Lung (tissue), 12 donors: Measurements from ENCODE around the gene NEURL1B. TPM values are rescaled to one million over a fixed set of nuclear protein-coding genes. Genes with fewer than 3 reads are reported as not detected.

Experiments used
- ATAC-seq: fragments of 200-7000 bp; cut with Tn5 transposase; one replicate; pipeline ENCODE4 v1.9.1; 2020; ENCODE audit warnings: moderate number of reproducible peaks; ENCODE audit not compliant: insufficient read depth, low FRiP score
- DNase-seq, 3 donors: peaks; one replicate each; pipeline ENCODE4 v3.0.0-alpha.2; 2013 to 2017
- H3K27ac ChIP-seq, 2 donors: one replicate each; pipeline ENCODE4 v1.5.1; 2013; ENCODE audit warnings: mild to moderate bottlenecking in 2 of 2, moderate library complexity in 2 of 2, control low read depth in 1 of 2, inconsistent platforms in 1 of 2, low read depth in 1 of 2, low read length in 1 of 2
- H3K27me3 ChIP-seq, 3 donors: one replicate each; pipeline ENCODE4 v1.5.1; 2013; ENCODE audit warnings: low read length in 2 of 3; ENCODE audit not compliant: control insufficient read depth in 3 of 3, insufficient read depth in 3 of 3
- H3K36me3 ChIP-seq, 4 donors: one replicate each; pipeline ENCODE4 v1.5.1; 2013; ENCODE audit warnings: low read length in 4 of 4, mild to moderate bottlenecking in 1 of 4, moderate library complexity in 1 of 4; ENCODE audit not compliant: control insufficient read depth in 4 of 4, insufficient read depth in 4 of 4
- H3K4me1 ChIP-seq, 5 donors: one replicate each; pipeline ENCODE4 v1.5.1; 2013; ENCODE audit warnings: low read length in 5 of 5, mild to moderate bottlenecking in 2 of 5, moderate library complexity in 1 of 5; ENCODE audit not compliant: control insufficient read depth in 5 of 5, insufficient read depth in 5 of 5
- H3K4me3 ChIP-seq: one replicate; pipeline ENCODE4 v1.5.1; 2013; ENCODE audit warnings: mild to moderate bottlenecking, control low read depth, moderate library complexity
- H3K9ac ChIP-seq, 2 donors: one replicate each; pipeline ENCODE4 v1.5.1; 2013; ENCODE audit warnings: low read length in 2 of 2, control low read depth in 1 of 2; ENCODE audit not compliant: insufficient read depth in 1 of 2
- H3K9me3 ChIP-seq, 4 donors: one replicate each; pipeline ENCODE4 v1.5.1; 2013; ENCODE audit warnings: low read length in 3 of 4, mild to moderate bottlenecking in 1 of 4, moderate library complexity in 1 of 4; ENCODE audit not compliant: control insufficient read depth in 4 of 4, insufficient read depth in 3 of 4
- whole genome bisulfite sequencing, 2 donors: extraction: QIAGEN DNeasy Blood & Tissue Kit; methylation state at CpG; one replicate each; pipeline ENCODE4 v1.1.7; 2013; 5-methylcytosine and 5-hydroxymethylcytosine counted together
- polyA plus RNA-seq, 2 donors: library from polyadenylated mRNA; stranded (reverse); fragments of 200-250 nt; gene quantifications; one replicate each; pipeline ENCODE4 v1.2.1, GENCODE V29; 2013
- total RNA-seq, 2 donors: library from RNA; depleted of rRNA in 1 of 2; stranded (reverse); fragments of >200 nt in 1 of 2; gene quantifications; one replicate each; pipeline ENCODE4 v1.2.1, GENCODE V29; 2014 to 2021
- TF ChIP-seq, protein P1 (sequence below): IDR thresholded peaks from 2 replicates; pipeline ENCODE4 v1.5.1; 2012; ENCODE audit warnings: mild to moderate bottlenecking; ENCODE audit errors: control extremely low read depth, extremely low read depth
- donor health status: control.
- donor health status: control.
- donor health status: Bipolar disorder and iron deficiency.
- donor health status: healthy.
- donor health status: DM: yes; HTN: yes; CAD: no.

The NEURL1B gene
- total and polyA plus RNA-seq, 4 donors: 5.1 to 26.4 (median 11.8) TPM

DNA sequence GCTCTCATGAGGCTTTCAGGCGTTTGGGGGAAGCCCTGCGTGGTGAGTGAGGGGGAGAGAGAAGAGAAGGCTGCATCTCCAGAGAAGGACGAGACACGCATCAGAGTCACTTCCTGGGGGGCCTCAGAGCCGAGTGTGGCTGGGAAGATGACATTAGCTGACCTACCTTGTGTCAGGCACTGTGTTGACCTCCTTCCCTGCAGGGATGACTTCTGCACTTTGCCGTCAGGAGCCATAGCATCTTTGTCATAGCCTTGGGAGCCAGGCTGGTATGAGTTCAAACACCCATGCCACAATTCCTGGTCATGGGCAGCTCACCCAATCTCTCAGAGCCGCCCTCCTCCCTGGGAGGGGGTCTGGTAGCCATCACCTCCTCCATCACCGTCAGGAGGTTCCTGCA lies 17.3 kb downstream of the NEURL1B start:
- TF ChIP-seq, protein P1, sequence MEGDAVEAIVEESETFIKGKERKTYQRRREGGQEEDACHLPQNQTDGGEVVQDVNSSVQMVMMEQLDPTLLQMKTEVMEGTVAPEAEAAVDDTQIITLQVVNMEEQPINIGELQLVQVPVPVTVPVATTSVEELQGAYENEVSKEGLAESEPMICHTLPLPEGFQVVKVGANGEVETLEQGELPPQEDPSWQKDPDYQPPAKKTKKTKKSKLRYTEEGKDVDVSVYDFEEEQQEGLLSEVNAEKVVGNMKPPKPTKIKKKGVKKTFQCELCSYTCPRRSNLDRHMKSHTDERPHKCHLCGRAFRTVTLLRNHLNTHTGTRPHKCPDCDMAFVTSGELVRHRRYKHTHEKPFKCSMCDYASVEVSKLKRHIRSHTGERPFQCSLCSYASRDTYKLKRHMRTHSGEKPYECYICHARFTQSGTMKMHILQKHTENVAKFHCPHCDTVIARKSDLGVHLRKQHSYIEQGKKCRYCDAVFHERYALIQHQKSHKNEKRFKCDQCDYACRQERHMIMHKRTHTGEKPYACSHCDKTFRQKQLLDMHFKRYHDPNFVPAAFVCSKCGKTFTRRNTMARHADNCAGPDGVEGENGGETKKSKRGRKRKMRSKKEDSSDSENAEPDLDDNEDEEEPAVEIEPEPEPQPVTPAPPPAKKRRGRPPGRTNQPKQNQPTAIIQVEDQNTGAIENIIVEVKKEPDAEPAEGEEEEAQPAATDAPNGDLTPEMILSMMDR: no peak
- Histone ChIP-seq H3K27ac (peak overlapping the region; percentile 89), H3K9me3 (peaks cover 0 to 13% (median 6%) of the 10 kb centered on the region in 4 donors), H3K4me1 (peaks cover 10 to 29% (median 19%) of the 10 kb centered on the region in 5 donors), H3K9ac (no peak overlapping the region), H3K4me3 (no peak overlapping the region), H3K27me3 (no peaks in the 10 kb centered on the region), H3K36me3 (peaks cover 0 to 9% (median 0%) of the 10 kb centered on the region in 4 donors)
- no peak for ATAC-seq
- 53 to 55% methylated on average over 8 of the region's 8 CpGs for WGBS, 2 donors
- no peak for DNase-seq

DNA sequence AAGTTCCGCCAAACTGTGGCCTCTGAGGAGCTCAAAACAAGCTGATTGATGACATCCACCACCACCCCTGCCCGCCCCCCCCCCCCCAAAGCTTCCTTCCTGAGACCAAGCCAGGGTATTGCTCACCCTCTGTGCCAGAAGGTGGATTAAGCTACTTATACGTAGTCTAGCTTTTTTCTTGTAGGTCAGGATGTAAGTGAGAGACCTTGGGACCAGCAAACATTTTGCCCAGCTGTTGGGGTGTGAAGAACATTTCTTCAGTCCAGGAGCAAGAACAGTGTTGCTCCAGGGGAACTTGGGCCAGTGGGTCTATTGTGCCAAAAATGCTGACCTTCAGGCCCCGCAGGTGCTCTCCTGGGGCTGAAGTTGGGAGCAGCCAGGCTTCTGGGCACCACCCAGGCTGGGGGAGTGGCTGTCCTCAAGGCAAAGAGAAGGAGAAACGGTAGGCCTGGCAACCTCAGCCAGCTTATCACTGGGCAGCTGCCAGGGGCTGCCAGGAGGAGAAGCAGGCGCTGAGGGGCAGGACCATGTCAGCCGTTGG lies 18.0 kb downstream of the NEURL1B start:
- Histone ChIP-seq H3K9me3 (peaks cover 0 to 13% (median 6%) of the 10 kb centered on the region in 4 donors), H3K27me3 (no peaks in the 10 kb centered on the region), H3K36me3 (peaks cover 0 to 9% (median 0%) of the 10 kb centered on the region in 4 donors), H3K27ac (peak overlapping the region; percentile 89), H3K9ac (peak overlapping the region; percentile 16 to 48), H3K4me3 (no peak overlapping the region), H3K4me1 (peaks cover 10 to 35% (median 22%) of the 10 kb centered on the region in 5 donors)
- WGBS, 2 donors: 28 to 30% methylated on average over 7 of the region's 7 CpGs
- peak; percentile 25 for ATAC-seq
- DNase-seq: peak in 1 of 3 donors; percentile 53
- TF ChIP-seq, protein P1: no peak

DNA sequence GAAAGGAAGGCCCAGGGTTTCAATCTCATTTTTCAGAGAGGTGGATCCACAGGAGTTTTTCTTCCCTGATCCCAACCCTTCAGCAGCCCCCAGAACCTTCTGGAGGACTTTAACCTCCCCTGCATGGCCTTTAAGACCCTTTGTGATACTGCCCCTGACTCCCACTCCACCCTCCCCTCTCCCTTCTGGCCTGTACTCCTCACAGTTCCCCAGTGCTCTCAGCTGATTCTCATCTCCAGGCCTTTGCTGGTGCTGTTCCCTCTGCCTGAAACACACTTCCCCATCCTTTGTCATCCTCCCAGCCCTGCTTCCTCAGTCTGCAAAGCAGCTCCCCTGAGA lies 18.5 kb downstream of the NEURL1B start:
- ATAC-seq (no peak), DNase-seq (no peak)
- H3K9me3 ChIP-seq: peaks cover 0 to 13% (median 6%) of the 10 kb centered on the region in 4 donors
- TF ChIP-seq, protein P1: no peak
- H3K27ac ChIP-seq: peak overlapping the region; percentile 89
- H3K27me3 ChIP-seq: no peaks in the 10 kb centered on the region
- peaks cover 0 to 9% (median 0%) of the 10 kb centered on the region in 4 donors for H3K36me3 ChIP-seq
- H3K4me1 ChIP-seq: peaks cover 10 to 40% (median 24%) of the 10 kb centered on the region in 5 donors
- peak overlapping the region; percentile 16 for H3K9ac ChIP-seq
- H3K4me3 ChIP-seq: no peak overlapping the region
